Erythroblast (primary cell): Measurements from ENCODE around the gene MEIS1.

Experiments
- GATA1 ChIP-seq: IDR thresholded peaks from 2 replicates; pipeline ENCODE4 v1.6.1; 2011; ENCODE audit warnings: low read depth, mild to moderate bottlenecking, control low read depth, low read length, moderate library complexity
- POLR2A ChIP-seq: IDR thresholded peaks from 2 replicates; pipeline ENCODE4 v1.6.1; 2011; ENCODE audit warnings: mild to moderate bottlenecking, low read length

- TF ChIP-seq POLR2A (no peak), GATA1 (no peak)
These were observed 96.2 kb downstream of the MEIS1 start for GRCh38 chr2:66531155-66531554.
